Loucy (cell line): ENCODE measurements around the gene ZBTB34.

Experiments used
- EZH2phosphoT487 ChIP-seq: fragments of 200-600 bp; IDR thresholded peaks from 2 replicates; pipeline ENCODE4 v1.6.1; 2018; ENCODE audit warnings: antibody characterized with exemption, mild to moderate bottlenecking, moderate library complexity, borderline replicate concordance
- TF ChIP-seq, protein P1 (sequence below): fragments of 200-600 bp; sonication (generic); conservative IDR thresholded peaks from 2 replicates; pipeline ENCODE4 v1.5.1; 2014; ENCODE audit warnings: mild to moderate bottlenecking, antibody characterized with exemption, low read length

DNA sequence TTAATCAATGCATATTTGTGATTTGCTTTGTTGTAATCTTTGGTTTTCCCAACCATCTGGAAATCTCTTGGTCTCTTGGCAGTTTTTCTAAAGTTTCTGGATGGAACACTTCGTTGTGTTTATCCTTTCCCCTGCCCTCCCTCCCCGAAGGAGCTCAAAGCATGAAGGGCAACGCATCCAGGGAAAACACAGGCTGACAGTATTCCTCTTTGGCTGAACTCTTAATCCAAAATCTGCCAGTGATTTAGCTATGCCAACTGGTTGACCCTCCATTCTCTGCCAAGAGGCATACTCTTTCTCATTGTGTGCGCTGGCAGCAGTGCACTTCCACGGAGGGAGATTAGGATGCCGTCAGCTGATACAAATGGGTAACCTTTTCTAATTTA lies 20.5 kb downstream of the ZBTB34 start:
- TF ChIP-seq, protein P1, sequence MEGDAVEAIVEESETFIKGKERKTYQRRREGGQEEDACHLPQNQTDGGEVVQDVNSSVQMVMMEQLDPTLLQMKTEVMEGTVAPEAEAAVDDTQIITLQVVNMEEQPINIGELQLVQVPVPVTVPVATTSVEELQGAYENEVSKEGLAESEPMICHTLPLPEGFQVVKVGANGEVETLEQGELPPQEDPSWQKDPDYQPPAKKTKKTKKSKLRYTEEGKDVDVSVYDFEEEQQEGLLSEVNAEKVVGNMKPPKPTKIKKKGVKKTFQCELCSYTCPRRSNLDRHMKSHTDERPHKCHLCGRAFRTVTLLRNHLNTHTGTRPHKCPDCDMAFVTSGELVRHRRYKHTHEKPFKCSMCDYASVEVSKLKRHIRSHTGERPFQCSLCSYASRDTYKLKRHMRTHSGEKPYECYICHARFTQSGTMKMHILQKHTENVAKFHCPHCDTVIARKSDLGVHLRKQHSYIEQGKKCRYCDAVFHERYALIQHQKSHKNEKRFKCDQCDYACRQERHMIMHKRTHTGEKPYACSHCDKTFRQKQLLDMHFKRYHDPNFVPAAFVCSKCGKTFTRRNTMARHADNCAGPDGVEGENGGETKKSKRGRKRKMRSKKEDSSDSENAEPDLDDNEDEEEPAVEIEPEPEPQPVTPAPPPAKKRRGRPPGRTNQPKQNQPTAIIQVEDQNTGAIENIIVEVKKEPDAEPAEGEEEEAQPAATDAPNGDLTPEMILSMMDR: no peak
- no peak for TF ChIP-seq EZH2phosphoT487
